HepG2 (cell line): ENCODE data around the gene HOXD3. TPM values are rescaled to one million over a fixed set of nuclear protein-coding genes. Genes with fewer than 3 reads are reported as not detected.
A peak's percentile ranks its signal among the peaks of the same experiment; 100 is the strongest.

Experiments
- DNMT1 ChIP-seq: sonication (generic); formaldehyde crosslinking; IDR thresholded peaks from 2 replicates; pipeline ENCODE4 v1.5.1; 2020; ENCODE audit warnings: mild to moderate bottlenecking, missing genetic modification reagents
- HMGA1 ChIP-seq: sonication (generic); formaldehyde crosslinking; conservative IDR thresholded peaks from 2 replicates; pipeline ENCODE4 v1.4.0; 2020; ENCODE audit warnings: missing genetic modification reagents
- HNRNPLL ChIP-seq: fragments of 200-400 bp; formaldehyde crosslinking; IDR thresholded peaks from 2 replicates; pipeline ENCODE4 v1.6.1; 2017; ENCODE audit warnings: mild to moderate bottlenecking, low read depth, low read length; ENCODE audit not compliant: poor library complexity, severe bottlenecking
- MED13 ChIP-seq: sonication (generic); formaldehyde crosslinking; IDR thresholded peaks from 2 replicates; pipeline ENCODE4 v1.5.0; 2020; ENCODE audit warnings: missing genetic modification reagents
- PAF1 ChIP-seq: IDR thresholded peaks from 2 replicates; pipeline ENCODE4 v1.6.1; 2016; ENCODE audit warnings: missing genetic modification reagents, missing compliant biosample characterization
- PAWR ChIP-seq: sonication (generic); formaldehyde crosslinking; IDR thresholded peaks from 2 replicates; pipeline ENCODE4 v1.4.0; 2020; ENCODE audit warnings: missing genetic modification reagents, mild to moderate bottlenecking, borderline replicate concordance
- RFX5 ChIP-seq: IDR thresholded peaks from 2 replicates; pipeline ENCODE4 v1.6.1; 2011; ENCODE audit warnings: low read depth, low read length, improper control_type of control experiment
- SALL2 ChIP-seq: sonication (generic); formaldehyde crosslinking; IDR thresholded peaks from 2 replicates; pipeline ENCODE4 v1.8.1; 2023; ENCODE audit warnings: mild to moderate bottlenecking, missing genetic modification reagents, inconsistent platforms
- TIGD3 ChIP-seq: sonication (generic); formaldehyde crosslinking; IDR thresholded peaks from 2 replicates; pipeline ENCODE4 v1.5.1; 2020; ENCODE audit warnings: mild to moderate bottlenecking, missing genetic modification reagents, borderline replicate concordance
- TOE1 ChIP-seq: sonication (generic); formaldehyde crosslinking; IDR thresholded peaks from 2 replicates; pipeline ENCODE4 v1.4.0; 2020; ENCODE audit warnings: mild to moderate bottlenecking, missing genetic modification reagents
- ZBTB1 ChIP-seq: sonication (generic); formaldehyde crosslinking; IDR thresholded peaks from 2 replicates; pipeline ENCODE4 v1.4.0; 2020; ENCODE audit warnings: missing genetic modification reagents, borderline replicate concordance
- ZBTB20 ChIP-seq: sonication (generic); formaldehyde crosslinking; IDR thresholded peaks from 2 replicates; pipeline ENCODE4 v1.8.1; 2023; ENCODE audit warnings: missing genetic modification reagents, low read depth, mild to moderate bottlenecking, borderline replicate concordance
- ZIK1 ChIP-seq: sonication (generic); formaldehyde crosslinking; IDR thresholded peaks from 2 replicates; pipeline ENCODE4 v1.5.0; 2020; ENCODE audit warnings: mild to moderate bottlenecking, low read depth, missing genetic modification reagents, borderline replicate concordance
- ZNF432 ChIP-seq: sonication (generic); formaldehyde crosslinking; IDR thresholded peaks from 2 replicates; pipeline ENCODE4 v1.5.0; 2020; ENCODE audit warnings: missing genetic modification reagents, mild to moderate bottlenecking, borderline replicate concordance
- ZNF468 ChIP-seq: sonication (generic); formaldehyde crosslinking; IDR thresholded peaks from 2 replicates; pipeline ENCODE4 v1.8.0; 2022; ENCODE audit warnings: mild to moderate bottlenecking, moderate library complexity, missing genetic modification reagents
- ZNF589 ChIP-seq: sonication (generic); formaldehyde crosslinking; conservative IDR thresholded peaks from 2 replicates; pipeline ENCODE4 v1.8.0; 2022; ENCODE audit warnings: mild to moderate bottlenecking, moderate library complexity, missing genetic modification reagents
- ZNF709 ChIP-seq: sonication (generic); formaldehyde crosslinking; IDR thresholded peaks from 2 replicates; pipeline ENCODE4 v1.5.0; 2020; ENCODE audit warnings: mild to moderate bottlenecking, missing genetic modification reagents
- ZNF75D ChIP-seq: sonication (generic); formaldehyde crosslinking; IDR thresholded peaks from 2 replicates; pipeline ENCODE4 v1.8.1; 2023; ENCODE audit warnings: missing genetic modification reagents, mild to moderate bottlenecking, borderline replicate concordance
- polyA plus RNA-seq, 8 experiments: library from polyadenylated mRNA; depleted of rRNA in 3 of 8; stranded (reverse) in 7 of 8; unstranded in 1 of 8; fragments of >200 nt; fragmentation: Illumina TruSeq in 4 of 8; extraction: Trizol in 4 of 8; gene quantifications; 2 replicates each; pipeline versions ENCODE4 v1.2.1 to v1.2.3, GENCODE V29; 2011 to 2016; ENCODE audit warnings: low read depth in 4 of 8, missing spikeins in 1 of 8, mixed read lengths in 1 of 8; ENCODE audit not compliant: insufficient read depth in 1 of 8
- total RNA-seq, 5 experiments: library from RNA; depleted of rRNA; stranded (reverse); fragments of >200 nt; fragmentation: Illumina TruSeq; extraction: Trizol; gene quantifications; 2 replicates each; pipeline ENCODE4 v1.2.3, GENCODE V29; 2016; ENCODE audit warnings: low read depth in 1 of 5
- TF ChIP-seq, protein P1 (sequence below): sonication (generic); formaldehyde crosslinking; IDR thresholded peaks from 2 replicates; pipeline ENCODE4 v1.5.0; 2020; ENCODE audit warnings: missing genetic modification reagents
- TF ChIP-seq, protein P2 (sequence below): sonication (generic); formaldehyde crosslinking; IDR thresholded peaks from 2 replicates; pipeline ENCODE4 v1.5.0; 2020; ENCODE audit warnings: mild to moderate bottlenecking, missing genetic modification reagents, borderline replicate concordance
- TF ChIP-seq, protein P3 (sequence below): sonication (generic); formaldehyde crosslinking; IDR thresholded peaks from 2 replicates; pipeline ENCODE4 v1.4.0; 2020; ENCODE audit warnings: missing genetic modification reagents
- TF ChIP-seq, protein P4 (sequence below): IDR thresholded peaks from 2 replicates; pipeline ENCODE4 v1.6.1; 2016; ENCODE audit warnings: low read depth, control low read depth

HOXD3 gene
- total and polyA plus RNA-seq, 2 of the 13 experiments (the other 11 are each of a cell fraction or from before 2014, with no cell fraction given) = 0.05 to 0.09 TPM

- TF ChIP-seq, protein P1, sequence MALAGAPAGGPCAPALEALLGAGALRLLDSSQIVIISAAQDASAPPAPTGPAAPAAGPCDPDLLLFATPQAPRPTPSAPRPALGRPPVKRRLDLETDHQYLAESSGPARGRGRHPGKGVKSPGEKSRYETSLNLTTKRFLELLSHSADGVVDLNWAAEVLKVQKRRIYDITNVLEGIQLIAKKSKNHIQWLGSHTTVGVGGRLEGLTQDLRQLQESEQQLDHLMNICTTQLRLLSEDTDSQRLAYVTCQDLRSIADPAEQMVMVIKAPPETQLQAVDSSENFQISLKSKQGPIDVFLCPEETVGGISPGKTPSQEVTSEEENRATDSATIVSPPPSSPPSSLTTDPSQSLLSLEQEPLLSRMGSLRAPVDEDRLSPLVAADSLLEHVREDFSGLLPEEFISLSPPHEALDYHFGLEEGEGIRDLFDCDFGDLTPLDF (CRISPR knock-in tag) = no peak
- no peak for TF ChIP-seq PAWR (CRISPR knock-in tag)
- TF ChIP-seq ZNF468 (CRISPR knock-in tag) = no peak
- TF ChIP-seq, protein P2, sequence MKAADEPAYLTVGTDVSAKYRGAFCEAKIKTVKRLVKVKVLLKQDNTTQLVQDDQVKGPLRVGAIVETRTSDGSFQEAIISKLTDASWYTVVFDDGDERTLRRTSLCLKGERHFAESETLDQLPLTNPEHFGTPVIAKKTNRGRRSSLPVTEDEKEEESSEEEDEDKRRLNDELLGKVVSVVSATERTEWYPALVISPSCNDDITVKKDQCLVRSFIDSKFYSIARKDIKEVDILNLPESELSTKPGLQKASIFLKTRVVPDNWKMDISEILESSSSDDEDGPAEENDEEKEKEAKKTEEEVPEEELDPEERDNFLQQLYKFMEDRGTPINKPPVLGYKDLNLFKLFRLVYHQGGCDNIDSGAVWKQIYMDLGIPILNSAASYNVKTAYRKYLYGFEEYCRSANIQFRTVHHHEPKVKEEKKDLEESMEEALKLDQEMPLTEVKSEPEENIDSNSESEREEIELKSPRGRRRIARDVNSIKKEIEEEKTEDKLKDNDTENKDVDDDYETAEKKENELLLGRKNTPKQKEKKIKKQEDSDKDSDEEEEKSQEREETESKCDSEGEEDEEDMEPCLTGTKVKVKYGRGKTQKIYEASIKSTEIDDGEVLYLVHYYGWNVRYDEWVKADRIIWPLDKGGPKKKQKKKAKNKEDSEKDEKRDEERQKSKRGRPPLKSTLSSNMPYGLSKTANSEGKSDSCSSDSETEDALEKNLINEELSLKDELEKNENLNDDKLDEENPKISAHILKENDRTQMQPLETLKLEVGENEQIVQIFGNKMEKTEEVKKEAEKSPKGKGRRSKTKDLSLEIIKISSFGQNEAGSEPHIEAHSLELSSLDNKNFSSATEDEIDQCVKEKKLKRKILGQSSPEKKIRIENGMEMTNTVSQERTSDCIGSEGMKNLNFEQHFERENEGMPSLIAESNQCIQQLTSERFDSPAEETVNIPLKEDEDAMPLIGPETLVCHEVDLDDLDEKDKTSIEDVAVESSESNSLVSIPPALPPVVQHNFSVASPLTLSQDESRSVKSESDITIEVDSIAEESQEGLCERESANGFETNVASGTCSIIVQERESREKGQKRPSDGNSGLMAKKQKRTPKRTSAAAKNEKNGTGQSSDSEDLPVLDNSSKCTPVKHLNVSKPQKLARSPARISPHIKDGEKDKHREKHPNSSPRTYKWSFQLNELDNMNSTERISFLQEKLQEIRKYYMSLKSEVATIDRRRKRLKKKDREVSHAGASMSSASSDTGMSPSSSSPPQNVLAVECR (CRISPR knock-in tag) = no peak
- TF ChIP-seq PAF1 (CRISPR knock-in tag) = no peak
- no peak for TF ChIP-seq ZNF432
- TF ChIP-seq HNRNPLL = no peak
- TF ChIP-seq HMGA1 (CRISPR knock-in tag) = no peak
- TF ChIP-seq, protein P3, sequence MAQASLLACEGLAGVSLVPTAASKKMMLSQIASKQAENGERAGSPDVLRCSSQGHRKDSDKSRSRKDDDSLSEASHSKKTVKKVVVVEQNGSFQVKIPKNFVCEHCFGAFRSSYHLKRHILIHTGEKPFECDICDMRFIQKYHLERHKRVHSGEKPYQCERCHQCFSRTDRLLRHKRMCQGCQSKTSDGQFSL (CRISPR knock-in tag) = no peak
- 0 out of 2 replicates have a peak, but pooled peaks have one; percentile 37 for TF ChIP-seq ZBTB1 (CRISPR knock-in tag)
- TF ChIP-seq ZNF589 (CRISPR knock-in tag) = no peak
- TF ChIP-seq ZNF709 = no peak
- no peak for TF ChIP-seq TOE1
- TF ChIP-seq ZNF75D (CRISPR knock-in tag) = no peak
- TF ChIP-seq DNMT1 (CRISPR knock-in tag) = no peak
- no peak for TF ChIP-seq RFX5
- no peak for TF ChIP-seq TIGD3 (CRISPR knock-in tag)
- peak; percentile 48; the same call in 1 of the 2 replicates for TF ChIP-seq MED13 (CRISPR knock-in tag)
- TF ChIP-seq SALL2 (CRISPR knock-in tag) = no peak
- TF ChIP-seq, protein P4, sequence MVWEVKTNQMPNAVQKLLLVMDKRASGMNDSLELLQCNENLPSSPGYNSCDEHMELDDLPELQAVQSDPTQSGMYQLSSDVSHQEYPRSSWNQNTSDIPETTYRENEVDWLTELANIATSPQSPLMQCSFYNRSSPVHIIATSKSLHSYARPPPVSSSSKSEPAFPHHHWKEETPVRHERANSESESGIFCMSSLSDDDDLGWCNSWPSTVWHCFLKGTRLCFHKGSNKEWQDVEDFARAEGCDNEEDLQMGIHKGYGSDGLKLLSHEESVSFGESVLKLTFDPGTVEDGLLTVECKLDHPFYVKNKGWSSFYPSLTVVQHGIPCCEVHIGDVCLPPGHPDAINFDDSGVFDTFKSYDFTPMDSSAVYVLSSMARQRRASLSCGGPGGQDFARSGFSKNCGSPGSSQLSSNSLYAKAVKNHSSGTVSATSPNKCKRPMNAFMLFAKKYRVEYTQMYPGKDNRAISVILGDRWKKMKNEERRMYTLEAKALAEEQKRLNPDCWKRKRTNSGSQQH (CRISPR knock-in tag) = no peak
- no peak for TF ChIP-seq ZIK1 (CRISPR knock-in tag)
- no peak for TF ChIP-seq ZBTB20 (CRISPR knock-in tag)
Measured at GRCh38 chr2:176172895-176173566, 15.9 kb downstream of the HOXD3 start (continued).
